SK-N-SH (cell line): ENCODE measurements around the gene MXI1. TPM values are rescaled to one million over a fixed set of nuclear protein-coding genes. Genes with fewer than 3 reads are reported as not detected.
"Not testable (repeated sequence)": the region's sequence is repeated elsewhere in the genome, so short reads cannot be mapped to it uniquely, and the experiment has no call there.

Experiments used
- CTCF ChIA-PET: fragments of 300-600, 350-600 bp; formaldehyde crosslinking; extraction: SDS; loops from one replicate; lab custom pipeline; 2021; lab: Yijun Ruan, JAX
- POLR2A ChIA-PET: fragments of 350-600 bp; sonication (Branson Sonifier 250); formaldehyde crosslinking; extraction: SDS; loops from one replicate; lab custom pipeline; 2020; ENCODE audit warnings: antibody characterized with exemption, inconsistent platforms; lab: Yijun Ruan, JAX
- DNase-seq: peaks from one replicate; pipeline ENCODE4 v3.0.0; 2012
- H2AFZ ChIP-seq: fragments of 200-600 bp; sonication (generic); 2 replicates; pipeline ENCODE4 v1.8.1; 2016; ENCODE audit warnings: antibody characterized with exemption, mild to moderate bottlenecking, low read depth
- H3F3A ChIP-seq: fragments of 200-600 bp; sonication (generic); replicated peaks from 2 replicates; pipeline ENCODE3; 2016; ENCODE audit warnings: antibody characterized with exemption, mild to moderate bottlenecking; ENCODE audit not compliant: insufficient read depth
- H3K27ac ChIP-seq, 2 experiments: fragments of 200-500 bp in 1 of 2; fragments of 200-600 bp in 1 of 2; sonication (Bioruptor generic) in 1 of 2; sonication (generic), shearing (Covaris generic) in 1 of 2; 2 replicates each; pipeline versions ENCODE4 v1.5.1 to v1.6.1; 2014 to 2016; ENCODE audit warnings: low read depth in 2 of 2, inconsistent platforms in 1 of 2, low read length in 1 of 2, mild to moderate bottlenecking in 1 of 2, mixed read lengths in 1 of 2
- H3K27me3 ChIP-seq: fragments of 200-600 bp; sonication (generic), shearing (Covaris generic); 2 replicates; pipeline ENCODE4 v1.6.1; 2016; ENCODE audit warnings: mixed run types; ENCODE audit not compliant: insufficient read depth
- H3K36me3 ChIP-seq, 2 experiments: fragments of 200-500 bp in 1 of 2; fragments of 200-600 bp in 1 of 2; sonication (Bioruptor generic) in 1 of 2; sonication (generic) in 1 of 2; replicated peaks in 1 of 2; 2 replicates each; pipeline versions ENCODE3 to v1.5.1; 2014 to 2016; ENCODE audit warnings: low read length in 1 of 2, mild to moderate bottlenecking in 1 of 2; ENCODE audit not compliant: insufficient read depth in 2 of 2, control insufficient read depth in 1 of 2
- H3K4me1 ChIP-seq, 2 experiments: fragments of 200-500 bp in 1 of 2; fragments of 200-600 bp in 1 of 2; sonication (Bioruptor generic) in 1 of 2; sonication (generic), shearing (Covaris generic) in 1 of 2; 2 replicates each; pipeline versions ENCODE4 v1.5.1 to v1.6.1; 2014 to 2016; ENCODE audit warnings: low read depth in 1 of 2, low read length in 1 of 2, mixed run types in 1 of 2; ENCODE audit not compliant: insufficient read depth in 2 of 2, control insufficient read depth in 1 of 2
- H3K4me2 ChIP-seq: fragments of 200-600 bp; sonication (generic), shearing (Covaris generic); 2 replicates; pipeline ENCODE4 v1.6.1; 2017; ENCODE audit warnings: mixed run types
- H3K4me3 ChIP-seq, 2 experiments: fragments of 200-500 bp in 1 of 2; fragments of 200-600 bp in 1 of 2; sonication (Bioruptor generic) in 1 of 2; sonication (generic), shearing (Covaris generic) in 1 of 2; 2 replicates each; pipeline versions ENCODE4 v1.5.1 to v1.8.1; 2014 to 2016; ENCODE audit warnings: low read depth in 2 of 2, inconsistent platforms in 1 of 2, low read length in 1 of 2, mild to moderate bottlenecking in 1 of 2, mixed read lengths in 1 of 2, moderate library complexity in 1 of 2
- H3K79me2 ChIP-seq: fragments of 200-600 bp; sonication (generic); 2 replicates; pipeline ENCODE4 v1.8.1; 2017; ENCODE audit warnings: mild to moderate bottlenecking; ENCODE audit not compliant: insufficient read depth
- H3K9ac ChIP-seq: fragments of 200-600 bp; sonication (generic); 2 replicates; pipeline ENCODE4 v1.6.1; 2017; ENCODE audit warnings: mixed run types
- H3K9me2 ChIP-seq: fragments of 200-600 bp; sonication (generic); 2 replicates; pipeline ENCODE4 v1.6.1; 2017; ENCODE audit warnings: mixed run types
- H3K9me3 ChIP-seq: fragments of 200-600 bp; sonication (generic); 2 replicates; pipeline ENCODE4 v1.6.1; 2017; ENCODE audit warnings: mixed run types, mild to moderate bottlenecking, moderate library complexity
- H4K20me1 ChIP-seq: fragments of 200-600 bp; sonication (generic); 2 replicates; pipeline ENCODE4 v1.6.1; 2017; ENCODE audit warnings: mild to moderate bottlenecking, mixed run types; ENCODE audit not compliant: insufficient read depth
- ELF1 ChIP-seq: IDR thresholded peaks from 2 replicates; pipeline ENCODE4 v1.4.0; 2012
- EZH2phosphoT487 ChIP-seq: fragments of 200-600 bp; sonication (generic); IDR thresholded peaks from 2 replicates; pipeline ENCODE4 v1.6.1; 2017; ENCODE audit warnings: low read depth, mixed run types, mild to moderate bottlenecking, antibody characterized with exemption, moderate library complexity, borderline replicate concordance
- FOXJ3 ChIP-seq: sonication (generic); formaldehyde crosslinking; IDR thresholded peaks from 2 replicates; pipeline ENCODE4 v1.5.1; 2020; ENCODE audit warnings: mild to moderate bottlenecking, missing genetic modification reagents
- FOXM1 ChIP-seq: IDR thresholded peaks from 2 replicates; pipeline ENCODE4 v1.4.0; 2012; ENCODE audit warnings: low read depth, mild to moderate bottlenecking
- JUND ChIP-seq: IDR thresholded peaks from 2 replicates; pipeline ENCODE4 v1.4.0; 2012
- MEF2A ChIP-seq: IDR thresholded peaks from 2 replicates; pipeline ENCODE4 v1.4.0; 2012; ENCODE audit warnings: low read depth, borderline replicate concordance
- NFIC ChIP-seq: IDR thresholded peaks from 2 replicates; pipeline ENCODE4 v1.4.0; 2012; ENCODE audit warnings: borderline replicate concordance
- RAD21 ChIP-seq: IDR thresholded peaks from 2 replicates; pipeline ENCODE4 v1.6.1; 2012; ENCODE audit warnings: mild to moderate bottlenecking, low read length
- RFX5 ChIP-seq: IDR thresholded peaks from 2 replicates; pipeline ENCODE4 v1.6.1; 2012; ENCODE audit warnings: mild to moderate bottlenecking, improper control_type of control experiment, low read length
- RXRA ChIP-seq: IDR thresholded peaks from 2 replicates; pipeline ENCODE4 v1.4.0; 2012; ENCODE audit warnings: low read depth, mild to moderate bottlenecking, borderline replicate concordance
- SIN3A ChIP-seq: IDR thresholded peaks from 2 replicates; pipeline ENCODE4 v1.6.1; 2012; ENCODE audit warnings: low read depth, mild to moderate bottlenecking, low read length, moderate library complexity, borderline replicate concordance
- SMC3 ChIP-seq: IDR thresholded peaks from 2 replicates; pipeline ENCODE4 v1.6.1; 2012; ENCODE audit warnings: low read depth, low read length, improper control_type of control experiment
- TAF1 ChIP-seq: IDR thresholded peaks from 2 replicates; pipeline ENCODE4 v1.6.1; 2012; ENCODE audit warnings: low read depth, mild to moderate bottlenecking, low read length, moderate library complexity, borderline replicate concordance
- TCF12 ChIP-seq: IDR thresholded peaks from 2 replicates; pipeline ENCODE4 v1.4.0; 2012
- YY1 ChIP-seq: IDR thresholded peaks from 2 replicates; pipeline ENCODE4 v1.4.0; 2012; ENCODE audit warnings: low read depth, mild to moderate bottlenecking
- WGBS: methylation state at CpG from one replicate; pipeline ENCODE4 v1.1.6; 2017; ENCODE audit warnings: low lambda C conversion rate; 5-methylcytosine and 5-hydroxymethylcytosine counted together
- polyA plus RNA-seq, 3 experiments: library from polyadenylated mRNA; depleted of rRNA; stranded (reverse); fragments of >200 nt; gene quantifications; 2 replicates each; pipeline ENCODE4 v1.2.3, GENCODE V29; 2012
- TF ChIP-seq, protein P1 (sequence below): IDR thresholded peaks from 2 replicates; pipeline ENCODE4 v1.4.0; 2012; ENCODE audit warnings: low read depth
- TF ChIP-seq, protein P2 (sequence below): fragments of 200-600 bp; sonication (generic); IDR thresholded peaks from 2 replicates; pipeline ENCODE4 v1.6.1; 2017; ENCODE audit warnings: antibody characterized with exemption, mild to moderate bottlenecking, moderate library complexity
- TF ChIP-seq, protein P3 (sequence below): fragments of 150-350 bp; IDR thresholded peaks from 2 replicates; pipeline ENCODE4 v1.6.1; 2016; ENCODE audit warnings: mild to moderate bottlenecking, low read depth, low read length
- TF ChIP-seq, protein P4 (sequence below): IDR thresholded peaks from 2 replicates; pipeline ENCODE4 v1.4.0; 2012; ENCODE audit warnings: low read depth, borderline replicate concordance

MXI1 gene
- polyA plus RNA-seq, 1 of the 3 experiments (the other 2 are of a cell fraction): 13.8 TPM

DNA sequence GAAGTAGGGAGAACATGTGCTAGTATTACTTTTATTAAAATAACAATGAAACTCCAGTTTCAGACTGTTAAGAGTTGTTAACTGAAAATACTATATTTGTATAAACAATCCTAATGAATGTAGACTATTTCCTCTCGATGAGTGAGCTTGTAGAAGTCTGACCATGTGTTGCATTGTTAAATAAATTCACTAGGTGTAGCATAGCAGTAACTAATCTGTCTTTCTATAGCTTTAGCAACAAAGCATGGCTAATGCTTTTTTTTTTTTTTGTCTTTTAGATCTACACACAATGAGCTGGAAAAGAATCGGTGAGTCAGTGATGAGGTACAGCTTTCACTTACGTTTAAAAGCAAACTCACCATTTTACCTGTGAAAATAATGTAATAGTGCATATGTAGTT is 37.1 kb downstream of the MXI1 start:
- H4K20me1 ChIP-seq: no peaks in the 10 kb centered on the region
- no peaks in the 10 kb centered on the region for H3K79me2 ChIP-seq
- no peak overlapping the region for H3K4me2 ChIP-seq
- TF ChIP-seq FOXJ3 (CRISPR knock-in tag) (no peak), FOXM1 (no peak), SIN3A (no peak), TAF1 (no peak), ELF1 (no peak), JUND (no peak), MEF2A (no peak), RFX5 (no peak), YY1 (no peak), NFIC (no peak), RAD21 (no peak), RXRA (no peak), EZH2phosphoT487 (no peak), SMC3 (no peak), TCF12 (no peak)
- TF ChIP-seq, protein P1, sequence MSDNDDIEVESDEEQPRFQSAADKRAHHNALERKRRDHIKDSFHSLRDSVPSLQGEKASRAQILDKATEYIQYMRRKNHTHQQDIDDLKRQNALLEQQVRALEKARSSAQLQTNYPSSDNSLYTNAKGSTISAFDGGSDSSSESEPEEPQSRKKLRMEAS: no peak
- TF ChIP-seq, protein P2, sequence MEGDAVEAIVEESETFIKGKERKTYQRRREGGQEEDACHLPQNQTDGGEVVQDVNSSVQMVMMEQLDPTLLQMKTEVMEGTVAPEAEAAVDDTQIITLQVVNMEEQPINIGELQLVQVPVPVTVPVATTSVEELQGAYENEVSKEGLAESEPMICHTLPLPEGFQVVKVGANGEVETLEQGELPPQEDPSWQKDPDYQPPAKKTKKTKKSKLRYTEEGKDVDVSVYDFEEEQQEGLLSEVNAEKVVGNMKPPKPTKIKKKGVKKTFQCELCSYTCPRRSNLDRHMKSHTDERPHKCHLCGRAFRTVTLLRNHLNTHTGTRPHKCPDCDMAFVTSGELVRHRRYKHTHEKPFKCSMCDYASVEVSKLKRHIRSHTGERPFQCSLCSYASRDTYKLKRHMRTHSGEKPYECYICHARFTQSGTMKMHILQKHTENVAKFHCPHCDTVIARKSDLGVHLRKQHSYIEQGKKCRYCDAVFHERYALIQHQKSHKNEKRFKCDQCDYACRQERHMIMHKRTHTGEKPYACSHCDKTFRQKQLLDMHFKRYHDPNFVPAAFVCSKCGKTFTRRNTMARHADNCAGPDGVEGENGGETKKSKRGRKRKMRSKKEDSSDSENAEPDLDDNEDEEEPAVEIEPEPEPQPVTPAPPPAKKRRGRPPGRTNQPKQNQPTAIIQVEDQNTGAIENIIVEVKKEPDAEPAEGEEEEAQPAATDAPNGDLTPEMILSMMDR: no peak
- TF ChIP-seq, protein P3, sequence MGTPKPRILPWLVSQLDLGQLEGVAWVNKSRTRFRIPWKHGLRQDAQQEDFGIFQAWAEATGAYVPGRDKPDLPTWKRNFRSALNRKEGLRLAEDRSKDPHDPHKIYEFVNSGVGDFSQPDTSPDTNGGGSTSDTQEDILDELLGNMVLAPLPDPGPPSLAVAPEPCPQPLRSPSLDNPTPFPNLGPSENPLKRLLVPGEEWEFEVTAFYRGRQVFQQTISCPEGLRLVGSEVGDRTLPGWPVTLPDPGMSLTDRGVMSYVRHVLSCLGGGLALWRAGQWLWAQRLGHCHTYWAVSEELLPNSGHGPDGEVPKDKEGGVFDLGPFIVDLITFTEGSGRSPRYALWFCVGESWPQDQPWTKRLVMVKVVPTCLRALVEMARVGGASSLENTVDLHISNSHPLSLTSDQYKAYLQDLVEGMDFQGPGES: no peak
- TF ChIP-seq, protein P4, sequence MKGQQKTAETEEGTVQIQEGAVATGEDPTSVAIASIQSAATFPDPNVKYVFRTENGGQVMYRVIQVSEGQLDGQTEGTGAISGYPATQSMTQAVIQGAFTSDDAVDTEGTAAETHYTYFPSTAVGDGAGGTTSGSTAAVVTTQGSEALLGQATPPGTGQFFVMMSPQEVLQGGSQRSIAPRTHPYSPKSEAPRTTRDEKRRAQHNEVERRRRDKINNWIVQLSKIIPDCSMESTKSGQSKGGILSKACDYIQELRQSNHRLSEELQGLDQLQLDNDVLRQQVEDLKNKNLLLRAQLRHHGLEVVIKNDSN: no peak
- H3K27ac ChIP-seq: no peak overlapping the region
- no peak overlapping the region for H2AFZ ChIP-seq
- no peaks in the 10 kb centered on the region for H3K27me3 ChIP-seq
- DNase-seq: no peak
- H3K9me2 ChIP-seq: no peaks in the 10 kb centered on the region
- peaks cover 5 to 19% of the 10 kb centered on the region in 2 experiments for H3K36me3 ChIP-seq
- H3K9ac ChIP-seq: no peak overlapping the region
- no peaks in the 10 kb centered on the region for H3K9me3 ChIP-seq
- ChIA-PET POLR2A (no interaction called here), CTCF (interaction anchor here (0.9 to 1.3 kb wide), 3 partner anchors 23 to 66 kb away, joined by 3 to 7 read pairs (median 3); no protein-coding TSS in a partner anchor)
- 88% methylated on average over 3 of the region's 3 CpGs for WGBS
- no peak overlapping the region for H3K4me3 ChIP-seq
- peaks cover 0 to 6% of the 10 kb centered on the region in 2 experiments; a peak in 2 of 4 replicates for H3K4me1 ChIP-seq
- no peaks in the 10 kb centered on the region for H3F3A ChIP-seq

DNA sequence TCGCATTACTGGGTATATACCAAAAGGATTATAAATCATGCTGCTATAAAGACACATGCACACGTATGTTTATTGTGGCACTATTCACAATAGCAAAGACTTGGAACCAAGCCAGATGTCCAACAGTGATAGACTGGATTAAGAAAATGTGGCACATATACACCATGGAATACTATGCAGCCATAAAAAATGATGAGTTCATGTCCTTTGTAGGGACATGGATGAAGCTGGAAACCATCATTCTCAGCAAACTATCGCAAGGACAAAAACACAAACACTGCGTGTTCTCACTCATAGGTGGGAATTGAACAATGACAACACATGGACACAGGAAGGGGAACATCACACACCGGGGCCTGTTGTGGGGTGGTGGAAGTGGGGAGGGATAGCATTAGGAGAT is 40.4 kb downstream of the MXI1 start:
- H3K9me2 ChIP-seq, H4K20me1 ChIP-seq, CTCF ChIA-PET, H3K4me3 ChIP-seq, POLR2A ChIA-PET, H3K9me3 ChIP-seq, H3K9ac ChIP-seq, DNase-seq, H3F3A ChIP-seq, H2AFZ ChIP-seq, H3K27me3 ChIP-seq, H3K4me2 ChIP-seq, H3K27ac ChIP-seq, H3K79me2 ChIP-seq: not testable (repeated sequence)
- Histone ChIP-seq H3K4me1 (peaks cover 0 to 11% of the 10 kb centered on the region in 2 experiments; a peak in 1 of 4 replicates), H3K36me3 (peaks cover 3 to 19% of the 10 kb centered on the region in 2 experiments)
- 94% methylated on average over 5 of the region's 5 CpGs for WGBS

DNA sequence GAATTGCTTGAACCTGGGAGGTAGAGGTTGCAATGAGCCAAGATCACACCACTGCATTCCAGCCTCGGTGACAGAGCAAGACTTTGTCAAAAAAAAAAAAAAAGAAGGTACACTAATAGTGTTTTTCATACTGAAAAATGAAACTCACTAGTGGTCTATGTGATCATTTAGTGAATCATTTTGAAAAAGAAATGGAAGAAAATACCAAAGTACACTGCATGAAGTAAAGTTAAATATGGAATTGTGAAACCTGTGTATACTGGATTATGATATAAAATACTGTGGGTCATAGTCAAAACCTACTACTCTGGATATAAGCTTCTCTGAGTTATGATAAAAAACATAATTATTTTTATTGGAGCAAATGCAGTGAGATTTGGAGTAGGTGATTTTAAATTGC is 42.1 kb downstream of the MXI1 start:
- H3K27ac ChIP-seq, H3K9ac ChIP-seq, H3K9me2 ChIP-seq, H3K4me2 ChIP-seq, H3K79me2 ChIP-seq, H3F3A ChIP-seq, H3K4me1 ChIP-seq, H4K20me1 ChIP-seq, H2AFZ ChIP-seq, H3K4me3 ChIP-seq, DNase-seq, H3K27me3 ChIP-seq, H3K9me3 ChIP-seq: not testable (repeated sequence)
- ChIA-PET POLR2A (interaction anchor here (1.3 kb wide), 1 partner anchor 41 kb away, joined by 3 read pairs; no protein-coding TSS in a partner anchor), CTCF (interaction anchor here (0.7 to 0.9 kb wide), 3 partner anchors 26 to 717 kb away, joined by 3 read pairs; no protein-coding TSS in a partner anchor)
- H3K36me3 ChIP-seq: peaks cover 3 to 17% of the 10 kb centered on the region in 2 experiments
- 75% methylated on average over 1 of the region's 1 CpG for WGBS
